Mononuclear cell (primary cell): ENCODE data around the gene SLC27A6. TPM values are rescaled to one million over a fixed set of nuclear protein-coding genes. Genes with fewer than 3 reads are reported as not detected.
"Not testable (repeated sequence)": the region's sequence is repeated elsewhere in the genome, so short reads cannot be mapped to it uniquely, and the experiment has no call there.

ENCODE experiments used
- H3K27me3 ChIP-seq: 2 replicates; pipeline ENCODE4 v1.6.0; 2011; ENCODE audit warnings: low read length, control low read depth; ENCODE audit not compliant: insufficient read depth
- H3K4me1 ChIP-seq: 2 replicates; pipeline ENCODE4 v1.5.1; 2011; ENCODE audit warnings: mild to moderate bottlenecking, low read length, control low read depth; ENCODE audit not compliant: insufficient read depth
- H3K4me3 ChIP-seq: 2 replicates; pipeline ENCODE4 v1.5.1; 2011; ENCODE audit warnings: mild to moderate bottlenecking, low read length, moderate library complexity
- H3K9me3 ChIP-seq: 2 replicates; pipeline ENCODE4 v1.5.1; 2011; ENCODE audit warnings: low read depth, mild to moderate bottlenecking, control low read depth, low read length
- total RNA-seq: library from RNA; depleted of rRNA; stranded (reverse); fragments of >200 nt; gene quantifications from one replicate; pipeline ENCODE4 v1.2.3, GENCODE V29; 2012

The SLC27A6 gene, protein sequence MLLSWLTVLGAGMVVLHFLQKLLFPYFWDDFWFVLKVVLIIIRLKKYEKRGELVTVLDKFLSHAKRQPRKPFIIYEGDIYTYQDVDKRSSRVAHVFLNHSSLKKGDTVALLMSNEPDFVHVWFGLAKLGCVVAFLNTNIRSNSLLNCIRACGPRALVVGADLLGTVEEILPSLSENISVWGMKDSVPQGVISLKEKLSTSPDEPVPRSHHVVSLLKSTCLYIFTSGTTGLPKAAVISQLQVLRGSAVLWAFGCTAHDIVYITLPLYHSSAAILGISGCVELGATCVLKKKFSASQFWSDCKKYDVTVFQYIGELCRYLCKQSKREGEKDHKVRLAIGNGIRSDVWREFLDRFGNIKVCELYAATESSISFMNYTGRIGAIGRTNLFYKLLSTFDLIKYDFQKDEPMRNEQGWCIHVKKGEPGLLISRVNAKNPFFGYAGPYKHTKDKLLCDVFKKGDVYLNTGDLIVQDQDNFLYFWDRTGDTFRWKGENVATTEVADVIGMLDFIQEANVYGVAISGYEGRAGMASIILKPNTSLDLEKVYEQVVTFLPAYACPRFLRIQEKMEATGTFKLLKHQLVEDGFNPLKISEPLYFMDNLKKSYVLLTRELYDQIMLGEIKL
- total RNA-seq = not detected

DNA sequence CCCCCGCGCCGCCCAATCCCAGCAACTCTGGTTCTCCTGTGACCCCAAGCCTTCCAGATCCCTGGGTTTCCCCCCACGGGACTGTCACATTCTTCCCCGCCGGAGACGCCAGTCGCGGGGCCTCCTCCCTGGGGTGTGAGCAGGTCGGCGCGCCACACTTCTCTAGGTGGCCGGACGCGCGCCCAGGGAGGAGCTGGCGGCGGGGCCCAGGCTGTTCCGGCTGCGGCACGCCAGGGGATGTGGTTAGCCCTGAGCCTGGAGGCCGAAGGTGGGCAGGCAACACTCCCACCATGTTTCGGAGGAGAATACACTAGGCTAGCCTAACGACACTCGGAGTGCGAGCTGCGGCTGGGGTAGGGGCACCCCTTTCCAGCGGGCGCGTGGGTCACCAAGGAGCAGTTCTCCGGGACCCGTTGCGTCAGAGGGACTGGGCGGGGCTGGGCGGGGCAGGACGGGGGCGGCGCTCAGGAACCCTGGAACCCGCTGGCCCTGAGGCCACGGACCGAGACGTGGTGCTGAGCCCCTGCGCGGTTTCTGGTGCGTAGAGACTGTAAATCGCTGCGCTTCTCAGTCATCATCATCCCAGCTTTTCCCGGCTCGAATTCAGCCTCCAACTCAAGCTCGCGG lies at the start of gene SLC27A6:
SLC27A6 (plus strand) TSS at position 478 of the 627 bp plus-strand sequence. CDS start 650 bp downstream, outside the sequence.
- Histone ChIP-seq H3K9me3 (no peaks in the 10 kb centered on the region), H3K4me3 (no peak within 1 kb of the TSS), H3K27me3 (peaks cover 9% of the 10 kb centered on the region), H3K4me1 (no peaks in the 10 kb centered on the region)

DNA sequence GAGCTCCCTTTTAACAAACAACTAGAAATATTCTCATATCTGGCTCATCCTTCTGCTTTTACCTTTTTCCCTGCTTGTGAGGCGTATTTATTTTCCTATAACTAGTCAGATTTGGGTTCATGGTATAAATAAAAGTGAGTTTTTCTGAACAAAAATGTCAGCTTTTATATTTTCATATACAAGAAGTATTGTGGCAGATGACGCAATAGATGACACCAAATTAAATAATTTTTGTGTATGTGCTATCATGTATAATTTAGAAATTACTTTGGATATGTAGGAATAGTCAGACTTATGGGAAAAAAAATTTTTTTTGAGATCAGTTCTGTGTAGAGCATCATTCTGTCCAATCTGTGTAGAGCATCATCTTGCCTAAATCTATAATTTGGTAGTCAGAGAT lies 45.7 kb upstream of the SLC27A6 start:
- H3K4me1 ChIP-seq = no peaks in the 10 kb centered on the region
- no peaks in the 10 kb centered on the region for H3K9me3 ChIP-seq
- H3K4me3 ChIP-seq = no peak overlapping the region
- no peaks in the 10 kb centered on the region for H3K27me3 ChIP-seq

- no peak overlapping the region for H3K4me3 ChIP-seq
- H3K27me3 ChIP-seq = no peaks in the 10 kb centered on the region
- H3K9me3 ChIP-seq = no peaks in the 10 kb centered on the region
- no peaks in the 10 kb centered on the region for H3K4me1 ChIP-seq
Observed at GRCh38 chr5:128920345-128921215, 44.7 kb upstream of the SLC27A6 start.

GRCh38 chr5:128924299-128924698 lies 41.0 kb upstream of the SLC27A6 start:
- Histone ChIP-seq H3K4me1 (peaks cover 11% of the 10 kb centered on the region), H3K4me3 (no peak overlapping the region), H3K27me3 (no peaks in the 10 kb centered on the region), H3K9me3 (no peaks in the 10 kb centered on the region)

GRCh38 chr5:128925973-128926372 lies 39.3 kb upstream of the SLC27A6 start:
- Histone ChIP-seq H3K27me3 (no peaks in the 10 kb centered on the region), H3K4me1 (peaks cover 11% of the 10 kb centered on the region), H3K4me3 (no peak overlapping the region), H3K9me3 (no peaks in the 10 kb centered on the region)

GRCh38 chr5:128927644-128928043 lies 37.6 kb upstream of the SLC27A6 start:
- no peak overlapping the region for H3K4me3 ChIP-seq
- H3K4me1 ChIP-seq = peaks cover 11% of the 10 kb centered on the region
- H3K27me3 ChIP-seq = no peaks in the 10 kb centered on the region
- no peaks in the 10 kb centered on the region for H3K9me3 ChIP-seq

GRCh38 chr5:128932232-128932631 lies 33.1 kb upstream of the SLC27A6 start:
- not testable (repeated sequence) for H3K27me3 ChIP-seq, H3K4me3 ChIP-seq, H3K9me3 ChIP-seq, H3K4me1 ChIP-seq

GRCh38 chr5:128943100-128943499 lies 22.2 kb upstream of the SLC27A6 start:
- not testable (repeated sequence) for H3K27me3 ChIP-seq, H3K4me1 ChIP-seq, H3K4me3 ChIP-seq, H3K9me3 ChIP-seq

DNA sequence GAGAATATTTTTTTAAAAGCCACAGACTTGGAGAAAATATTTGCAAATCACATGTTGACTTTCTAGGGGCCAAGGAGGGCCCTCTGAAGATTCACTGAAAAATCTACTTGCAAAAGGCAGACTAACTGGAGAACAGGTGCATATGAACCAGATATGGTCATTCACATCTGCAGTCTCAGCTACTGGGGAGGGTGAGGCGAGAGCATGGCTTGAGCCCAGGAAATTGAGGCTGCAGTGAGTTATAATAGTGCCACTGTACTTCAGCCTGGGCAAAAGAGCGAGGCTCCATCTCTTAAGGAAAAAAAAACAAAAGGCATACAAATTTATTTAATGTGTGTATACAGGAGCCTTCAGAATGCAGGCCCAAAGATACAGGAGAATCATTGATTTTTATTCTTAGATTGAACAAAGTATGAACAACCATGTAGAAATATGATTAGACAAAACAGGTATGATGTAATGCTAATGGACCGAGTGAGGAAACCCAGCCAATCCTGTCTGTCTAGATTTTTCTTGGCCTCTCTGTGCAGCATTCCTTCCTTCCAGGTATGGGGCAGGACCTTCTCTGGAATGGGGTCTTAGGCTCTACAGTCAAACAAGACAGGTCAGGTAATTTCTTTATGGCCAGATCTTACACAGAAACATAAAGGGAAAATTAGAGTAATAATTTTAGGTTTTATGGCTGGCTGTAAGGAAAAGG lies 15.3 kb upstream of the SLC27A6 start:
- H3K4me1 ChIP-seq = no peaks in the 10 kb centered on the region
- no peaks in the 10 kb centered on the region for H3K9me3 ChIP-seq
- no peak overlapping the region for H3K4me3 ChIP-seq
- H3K27me3 ChIP-seq = no peaks in the 10 kb centered on the region

GRCh38 chr5:128951301-128951700 lies 14.0 kb upstream of the SLC27A6 start:
- not testable (repeated sequence) for H3K9me3 ChIP-seq, H3K4me3 ChIP-seq, H3K4me1 ChIP-seq, H3K27me3 ChIP-seq

DNA sequence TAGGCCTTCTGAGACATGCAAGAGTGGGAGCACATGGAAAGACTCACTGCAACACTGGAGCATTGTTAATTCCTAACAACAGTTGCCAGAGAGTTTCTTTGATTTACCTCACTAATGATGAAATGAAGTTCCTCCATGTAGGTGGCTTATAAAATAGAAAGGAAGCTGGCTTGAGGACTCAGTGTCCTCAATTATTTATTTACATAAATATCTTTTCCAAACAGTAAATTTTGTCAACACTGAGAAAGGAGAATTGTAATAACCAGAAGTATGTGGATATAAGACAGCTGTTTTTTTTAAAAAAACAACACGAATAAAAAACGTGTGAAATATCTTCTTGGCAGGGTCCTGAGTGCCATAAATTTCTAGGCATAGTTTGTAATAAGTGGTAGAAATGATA lies 9.1 kb upstream of the SLC27A6 start:
- Histone ChIP-seq H3K27me3 (no peaks in the 10 kb centered on the region), H3K4me3 (no peak overlapping the region), H3K9me3 (no peaks in the 10 kb centered on the region), H3K4me1 (no peaks in the 10 kb centered on the region)

DNA sequence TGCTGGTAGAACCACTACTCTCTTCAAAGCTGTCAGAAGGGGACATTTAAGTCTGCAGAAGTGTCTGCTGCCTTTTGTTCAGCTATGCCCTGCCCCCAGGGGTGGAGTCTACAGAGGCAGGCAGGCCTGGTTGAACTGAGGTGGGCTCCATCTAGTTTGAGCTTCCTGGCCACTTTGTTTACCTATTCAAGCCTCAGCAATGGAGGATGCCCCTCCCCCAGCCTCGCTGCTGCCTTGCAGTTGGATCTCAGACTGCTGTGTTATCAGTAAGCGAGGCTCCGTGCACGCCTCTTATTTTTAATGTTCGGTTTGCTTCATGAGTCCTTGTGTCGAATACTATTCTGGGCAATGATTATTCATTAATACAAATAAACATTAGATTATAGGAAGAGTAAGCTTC lies 3.1 kb upstream of the SLC27A6 start:
- H3K4me3 ChIP-seq = no peak overlapping the region
- peaks cover 9% of the 10 kb centered on the region for H3K27me3 ChIP-seq
- no peaks in the 10 kb centered on the region for H3K4me1 ChIP-seq

DNA sequence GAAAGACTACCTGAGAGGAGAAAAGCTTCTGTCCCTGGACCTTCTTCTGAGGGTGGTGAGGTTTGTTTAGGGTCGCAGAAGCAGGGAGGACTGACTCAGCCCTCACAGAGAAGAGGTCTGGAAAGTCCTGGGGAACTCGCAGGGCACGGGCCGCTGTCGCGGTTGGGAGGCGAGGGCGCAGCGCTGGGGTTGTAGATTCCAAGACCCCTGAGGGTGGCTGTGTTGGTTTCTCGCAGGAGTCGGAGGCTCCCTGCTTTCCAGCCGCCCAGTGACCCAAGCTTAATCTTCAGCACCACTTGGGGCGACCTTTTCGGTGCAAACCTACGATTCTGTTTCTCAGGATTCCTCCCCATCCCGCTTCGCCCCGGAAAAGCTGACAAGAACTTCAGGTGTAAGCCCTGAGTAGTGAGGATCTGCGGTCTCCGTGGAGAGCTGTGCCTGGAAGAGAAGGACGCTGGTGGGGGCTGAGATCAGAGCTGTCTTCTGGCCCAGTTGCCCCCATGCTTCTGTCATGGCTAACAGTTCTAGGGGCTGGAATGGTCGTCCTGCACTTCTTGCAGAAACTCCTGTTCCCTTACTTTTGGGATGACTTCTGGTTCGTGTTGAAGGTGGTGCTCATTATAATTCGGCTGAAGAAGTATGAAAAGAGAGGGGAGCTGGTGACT lies 482 bp downstream of the SLC27A6 start:
- H3K27me3 ChIP-seq = peaks cover 9% of the 10 kb centered on the region
- no peaks in the 10 kb centered on the region for H3K9me3 ChIP-seq
- H3K4me3 ChIP-seq = no peak overlapping the region
- no peaks in the 10 kb centered on the region for H3K4me1 ChIP-seq

More for the DNA sequence above, 3.1 kb upstream of the SLC27A6 start:
- no peaks in the 10 kb centered on the region for H3K9me3 ChIP-seq

- Histone ChIP-seq H3K4me3 (no peak overlapping the region), H3K9me3 (no peaks in the 10 kb centered on the region), H3K4me1 (no peaks in the 10 kb centered on the region), H3K27me3 (peaks cover 9% of the 10 kb centered on the region)
Observed at GRCh38 chr5:128966375-128966774, 1.1 kb downstream of the SLC27A6 start.
